ENCODE data around the gene HMX2. TPM values are rescaled to one million over a fixed set of nuclear protein-coding genes. Genes with fewer than 3 reads are reported as not detected.

The HMX2 gene
- total and polyA plus RNA-seq, 2 of the 13 experiments (the other 11 are each of a cell fraction or from before 2014, with no cell fraction given), result not detected

- CTCF ChIA-PET (ENCODE audit: low intra/inter-chr PET ratio, low total read pairs), result no interaction called here
- H3K27me3 ChIP-seq (ENCODE audit: control insufficient read depth in 1 of 2, insufficient read depth in 2 of 2, low read length in 2 of 2), result no peaks in the 10 kb centered on the region; a peak in 1 of 5 replicates
These were observed 35.8 kb downstream of the HMX2 start for GRCh38 chr10:123183724-123184123.

GRCh38 chr10:123187781-123188180 is 39.8 kb downstream of the HMX2 start:
- no TSS peak for BruUV-seq (replicated peaks)
- TF ChIP-seq ZNF678 (CRISPR knock-in tag; IDR thresholded peaks at IDR 0.05) (no peak), ZSCAN22 (CRISPR knock-in tag; IDR thresholded peaks at IDR 0.05) (no peak), ZSCAN29 (CRISPR knock-in tag; conservative IDR thresholded peaks at IDR 0.05) (no peak), GATAD2A (CRISPR knock-in tag; IDR thresholded peaks at IDR 0.05) (no peak), NFE2 (CRISPR knock-in tag; IDR thresholded peaks at IDR 0.05) (no peak)
- no peak for FAIRE-seq
- in situ Hi-C loops (cut with HindIII; ENCODE audit: extremely low pct_ligation_motif_present, low pct_unique_long_range_greater_than_20kb), result no loop called here
- no peak for ATAC-seq
- Histone ChIP-seq H3K4me1 (ENCODE audit: insufficient read depth, low read length) (no peaks in the 10 kb centered on the region), H3K4me2 (ENCODE audit: low read depth, low read length) (no peak overlapping the region), H3K27ac (ENCODE audit: extremely low read length, insufficient read depth, low read length) (no peak overlapping the region), H3K9ac (ENCODE audit: insufficient read depth, low read depth, low read length) (no peak overlapping the region), H3K36me3 (replicated peaks in 1 of 2; ENCODE audit: control insufficient read depth in 1 of 2, insufficient read depth in 2 of 2, low read length in 2 of 2) (no peaks in the 10 kb centered on the region; a peak in 1 of 5 replicates), H3K27me3 (ENCODE audit: control insufficient read depth in 1 of 2, insufficient read depth in 2 of 2, low read length in 2 of 2) (no peaks in the 10 kb centered on the region; a peak in 1 of 5 replicates), H4K20me1 (ENCODE audit: insufficient read depth, low read length) (no peaks in the 10 kb centered on the region), H2AFZ (ENCODE audit: low read length) (no peak overlapping the region), H3K9me3 (ENCODE audit: low read length) (peaks cover 18% of the 10 kb centered on the region), H3K4me3 (replicated peaks in 1 of 3; ENCODE audit: insufficient read depth in 1 of 3, low read depth in 2 of 3, low read length in 3 of 3) (no peak overlapping the region), H3K79me2 (ENCODE audit: insufficient read depth, low read length) (no peaks in the 10 kb centered on the region)
- 95% methylated on average over 5 of the region's 5 CpGs for WGBS (ENCODE audit: low lambda C conversion rate)
- DNase-seq (ENCODE audit: low spot score), result no peak
- ChIA-PET CTCF (ENCODE audit: low intra/inter-chr PET ratio, low total read pairs) (no interaction called here), POLR2A (no interaction called here)
- intact Hi-C loops (cut with micrococcal nuclease; ENCODE audit: unreplicated experiment), result no loop called here

More at GRCh38 chr10:123183724-123184123, 35.8 kb downstream of the HMX2 start:
- no peak for TF ChIP-seq MIER3 (CRISPR knock-in tag; IDR thresholded peaks at IDR 0.05; ENCODE audit: borderline replicate concordance)
- TF ChIP-seq ZFP1 (CRISPR knock-in tag; IDR thresholded peaks at IDR 0.05), result peak; percentile 95
- TF ChIP-seq ZNF678 (CRISPR knock-in tag; IDR thresholded peaks at IDR 0.05), result no peak
- TF ChIP-seq YEATS2 (CRISPR knock-in tag; IDR thresholded peaks at IDR 0.05; ENCODE audit: borderline replicate concordance), result no peak
- Histone ChIP-seq H3K79me2 (ENCODE audit: insufficient read depth, low read length) (no peaks in the 10 kb centered on the region), H3K9me3 (ENCODE audit: low read length) (peaks cover 20% of the 10 kb centered on the region), H3K27ac (ENCODE audit: extremely low read length, insufficient read depth, low read length) (no peak overlapping the region), H4K20me1 (ENCODE audit: insufficient read depth, low read length) (no peaks in the 10 kb centered on the region), H3K36me3 (replicated peaks in 1 of 2; ENCODE audit: control insufficient read depth in 1 of 2, insufficient read depth in 2 of 2, low read length in 2 of 2) (no peaks in the 10 kb centered on the region; a peak in 1 of 5 replicates), H3K4me2 (ENCODE audit: low read depth, low read length) (no peak overlapping the region), H3K4me3 (replicated peaks in 1 of 3; ENCODE audit: insufficient read depth in 1 of 3, low read depth in 2 of 3, low read length in 3 of 3) (no peak overlapping the region), H3K9ac (ENCODE audit: insufficient read depth, low read depth, low read length) (no peak overlapping the region), H2AFZ (ENCODE audit: low read length) (no peak overlapping the region), H3K4me1 (ENCODE audit: insufficient read depth, low read length) (no peaks in the 10 kb centered on the region)
- no peak for FAIRE-seq
- intact Hi-C loops (cut with micrococcal nuclease; ENCODE audit: unreplicated experiment), result no loop called here
- BruUV-seq (replicated peaks), result no TSS peak
- POLR2A ChIA-PET, result interaction anchor here (0.6 kb wide), 1 partner anchor 29 kb away, joined by 3 read pairs; no protein-coding TSS in a partner anchor
- 98% methylated on average over 2 of the region's 2 CpGs for WGBS (ENCODE audit: low lambda C conversion rate)
- in situ Hi-C loops (cut with HindIII; ENCODE audit: extremely low pct_ligation_motif_present, low pct_unique_long_range_greater_than_20kb), result no loop called here
- no peak for DNase-seq (ENCODE audit: low spot score)
- ATAC-seq, result no peak

Measured in HepG2 (cell line).